Right atrium auricular region (tissue), 2 donors: ENCODE data around the gene MT1X. TPM values are rescaled to one million over a fixed set of nuclear protein-coding genes. Genes with fewer than 3 reads are reported as not detected.

ENCODE experiments used
- DNase-seq: peaks from one replicate; pipeline ENCODE4 v3.0.0-alpha.2; 2019; ENCODE audit warnings: low spot score
- H3K27ac ChIP-seq, 2 donors: fragments of 200-600 bp; sonication (generic); 1 replicate in 1 of 2; 2 replicates in 1 of 2; pipeline ENCODE4 v1.5.1; 2016 to 2019
- H3K27me3 ChIP-seq, 2 donors: fragments of 200-600 bp; sonication (generic); one replicate each; pipeline versions ENCODE4 v1.5.1 to v1.6.0; 2017 to 2019
- H3K36me3 ChIP-seq: fragments of 200-600 bp; sonication (generic); one replicate; pipeline ENCODE4 v1.5.1; 2016
- H3K4me1 ChIP-seq, 2 donors: fragments of 200-600 bp; sonication (generic); one replicate each; pipeline versions ENCODE4 v1.5.1 to v1.6.0; 2017 to 2019
- H3K4me3 ChIP-seq, 2 donors: fragments of 200-600 bp; sonication (generic); 1 replicate in 1 of 2; 2 replicates in 1 of 2; pipeline ENCODE4 v1.5.1; 2017 to 2019; ENCODE audit warnings: mild to moderate bottlenecking in 1 of 2, moderate library complexity in 1 of 2
- H3K9me3 ChIP-seq, 2 donors: fragments of 200-600 bp; sonication (generic); one replicate each; pipeline ENCODE4 v1.5.1; 2019
- total RNA-seq, 2 donors: library from RNA; depleted of rRNA; stranded (reverse); fragments of >200 nt; gene quantifications; one replicate each; pipeline ENCODE4 v1.1.0, GENCODE V29; 2016
- TF ChIP-seq, protein P1 (sequence below), 2 donors: fragments of 200-600 bp; sonication (generic); IDR thresholded peaks; one replicate each; pipeline ENCODE4 v1.5.1; 2019; ENCODE audit warnings: antibody characterized with exemption in 2 of 2

Gene MT1X
- total RNA-seq, 2 donors from 2014 or later: 193 to 287 TPM

DNA sequence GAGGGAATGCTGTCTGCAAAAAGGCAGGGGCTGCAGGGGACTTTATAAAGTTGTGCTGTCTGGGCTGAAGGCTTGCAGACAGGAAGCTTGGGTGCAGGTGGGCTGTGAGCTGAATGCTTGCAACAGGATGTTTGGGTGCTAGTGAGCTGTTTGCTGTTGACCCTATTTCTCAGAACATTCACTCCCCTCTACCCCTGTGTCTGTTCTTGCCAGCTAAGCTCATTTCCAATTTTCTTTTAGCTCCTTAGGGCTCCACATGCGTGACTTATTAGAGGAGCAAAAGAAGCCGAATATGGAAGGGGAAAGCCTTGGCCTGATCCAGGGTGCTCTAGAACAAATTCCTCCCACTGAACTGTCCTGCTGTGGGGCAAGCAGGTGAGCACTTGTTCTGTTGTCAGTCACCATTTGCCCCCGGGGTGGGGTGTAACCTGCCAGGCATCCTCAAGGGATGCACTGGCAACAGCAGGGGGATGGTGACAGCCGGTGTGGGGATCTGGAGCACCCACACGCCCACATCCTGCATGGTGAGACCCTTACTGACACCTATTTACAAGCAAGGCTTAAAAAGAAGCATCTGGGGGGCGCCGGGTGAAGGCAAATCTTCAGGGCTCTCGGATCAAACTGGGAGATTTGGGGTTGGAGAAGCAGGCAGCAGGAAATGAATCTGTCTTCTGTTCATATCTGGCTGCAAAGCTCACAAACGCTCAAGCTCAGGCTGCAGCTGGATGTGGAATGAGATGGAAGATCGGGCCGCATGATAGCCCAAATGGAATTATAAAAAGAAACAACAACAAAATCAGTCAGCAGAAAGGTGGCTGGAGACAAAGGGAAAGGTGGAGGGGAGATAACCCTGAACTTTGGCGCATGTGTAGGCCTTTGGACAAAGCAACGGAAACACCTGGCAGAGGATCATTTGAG is 26.5 kb downstream of the MT1X start:
- no peak overlapping the region for H3K27ac ChIP-seq

DNA sequence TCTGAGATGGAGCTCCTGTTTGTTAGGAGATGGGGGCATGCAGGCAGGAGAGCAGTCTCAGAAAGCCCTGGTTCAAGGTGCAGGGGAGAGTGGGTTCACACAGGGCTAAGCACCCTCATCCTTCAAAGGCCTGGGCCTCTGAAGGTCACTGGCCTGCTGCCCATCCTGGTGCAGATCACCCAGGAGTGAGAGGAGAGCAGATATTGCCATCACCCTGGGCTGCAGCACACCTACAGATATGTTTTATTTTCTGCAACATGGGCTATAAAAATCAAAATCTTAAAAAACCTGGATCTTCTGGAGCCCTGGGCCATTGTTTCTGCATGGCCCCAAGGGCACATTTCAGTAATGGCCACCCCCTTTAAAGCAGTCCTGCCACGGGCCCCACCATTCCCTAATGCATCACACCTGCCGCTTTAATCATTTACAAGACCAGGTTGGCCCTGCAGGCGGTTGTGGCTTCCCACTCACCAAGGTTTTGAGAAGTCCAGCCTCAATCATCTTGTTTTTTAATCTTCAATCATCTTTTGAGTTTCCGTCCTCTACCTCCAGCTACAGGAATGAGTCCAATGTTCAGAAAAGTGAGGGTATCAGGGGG is 27.3 kb downstream of the MT1X start:
- Histone ChIP-seq H3K4me3 (no peak overlapping the region), H3K4me1 (no peaks in the 10 kb centered on the region), H3K36me3 (no peaks in the 10 kb centered on the region), H3K27me3 (no peaks in the 10 kb centered on the region), H3K9me3 (no peaks in the 10 kb centered on the region), H3K27ac (no peak overlapping the region)
- no peak for DNase-seq
- TF ChIP-seq, protein P1, sequence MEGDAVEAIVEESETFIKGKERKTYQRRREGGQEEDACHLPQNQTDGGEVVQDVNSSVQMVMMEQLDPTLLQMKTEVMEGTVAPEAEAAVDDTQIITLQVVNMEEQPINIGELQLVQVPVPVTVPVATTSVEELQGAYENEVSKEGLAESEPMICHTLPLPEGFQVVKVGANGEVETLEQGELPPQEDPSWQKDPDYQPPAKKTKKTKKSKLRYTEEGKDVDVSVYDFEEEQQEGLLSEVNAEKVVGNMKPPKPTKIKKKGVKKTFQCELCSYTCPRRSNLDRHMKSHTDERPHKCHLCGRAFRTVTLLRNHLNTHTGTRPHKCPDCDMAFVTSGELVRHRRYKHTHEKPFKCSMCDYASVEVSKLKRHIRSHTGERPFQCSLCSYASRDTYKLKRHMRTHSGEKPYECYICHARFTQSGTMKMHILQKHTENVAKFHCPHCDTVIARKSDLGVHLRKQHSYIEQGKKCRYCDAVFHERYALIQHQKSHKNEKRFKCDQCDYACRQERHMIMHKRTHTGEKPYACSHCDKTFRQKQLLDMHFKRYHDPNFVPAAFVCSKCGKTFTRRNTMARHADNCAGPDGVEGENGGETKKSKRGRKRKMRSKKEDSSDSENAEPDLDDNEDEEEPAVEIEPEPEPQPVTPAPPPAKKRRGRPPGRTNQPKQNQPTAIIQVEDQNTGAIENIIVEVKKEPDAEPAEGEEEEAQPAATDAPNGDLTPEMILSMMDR (IDR thresholded peaks at IDR 0.05): no peak

More for the DNA sequence above, 26.5 kb downstream of the MT1X start:
- no peaks in the 10 kb centered on the region for H3K36me3 ChIP-seq
- no peak overlapping the region for H3K4me3 ChIP-seq
- DNase-seq: no peak
- TF ChIP-seq, protein P1 (IDR thresholded peaks at IDR 0.05): no peak
- no peaks in the 10 kb centered on the region for H3K9me3 ChIP-seq
- no peaks in the 10 kb centered on the region for H3K4me1 ChIP-seq
- H3K27me3 ChIP-seq: no peaks in the 10 kb centered on the region

DNA sequence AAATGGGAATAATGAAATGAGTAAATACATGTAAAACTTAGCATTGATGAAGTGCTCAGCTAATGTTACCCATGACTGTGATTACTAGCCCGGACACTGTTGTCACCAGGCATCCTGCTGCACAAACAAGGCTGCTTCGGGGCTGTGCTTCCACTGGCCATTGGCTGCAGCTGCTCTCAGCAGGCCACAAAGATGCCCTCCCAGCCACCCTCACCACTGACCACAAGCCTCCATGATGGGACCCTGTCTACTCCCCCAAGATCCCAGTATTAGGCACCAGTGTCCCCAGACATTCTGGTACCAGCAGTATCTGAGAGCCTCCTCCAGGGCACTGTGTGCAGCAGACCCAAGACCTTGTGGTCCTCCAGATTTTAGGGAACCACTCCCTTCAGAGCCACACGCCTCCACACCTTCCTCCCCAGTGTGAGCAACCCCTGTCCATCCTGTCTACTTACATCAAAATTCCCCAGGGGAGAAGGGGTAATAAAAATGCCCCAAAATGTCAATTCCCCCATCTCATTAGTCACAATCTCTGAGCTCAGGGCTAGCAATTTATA is 28.0 kb downstream of the MT1X start:
- H3K9me3 ChIP-seq: no peaks in the 10 kb centered on the region
- H3K27ac ChIP-seq: no peak overlapping the region
- no peak overlapping the region for H3K4me3 ChIP-seq
- no peaks in the 10 kb centered on the region for H3K36me3 ChIP-seq
- DNase-seq: no peak
- no peaks in the 10 kb centered on the region for H3K27me3 ChIP-seq
- TF ChIP-seq, protein P1 (IDR thresholded peaks at IDR 0.05): no peak
- no peaks in the 10 kb centered on the region for H3K4me1 ChIP-seq

DNA sequence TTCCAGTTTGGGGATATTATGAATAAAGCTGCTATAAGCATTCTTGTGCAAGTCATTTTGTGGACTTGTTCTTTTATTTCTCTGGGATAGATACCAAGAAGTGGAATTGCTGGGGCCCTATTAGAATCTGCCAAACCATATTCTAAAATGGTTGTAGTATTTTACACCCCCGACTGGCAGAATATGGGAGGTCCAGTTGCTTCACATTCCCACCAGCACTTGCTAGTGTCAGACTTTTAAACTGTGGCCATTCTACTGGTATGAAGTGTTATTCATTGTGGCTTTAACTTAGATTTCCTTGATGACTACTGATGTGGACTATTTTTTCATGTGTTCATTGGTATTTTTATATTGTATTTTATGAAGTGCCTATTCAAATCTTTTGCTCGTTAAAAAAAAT is 29.6 kb downstream of the MT1X start:
- no peak overlapping the region for H3K4me3 ChIP-seq
- H3K4me1 ChIP-seq: no peaks in the 10 kb centered on the region
- H3K27me3 ChIP-seq: no peaks in the 10 kb centered on the region
- TF ChIP-seq, protein P1 (IDR thresholded peaks at IDR 0.05): no peak
- DNase-seq: no peak
- H3K36me3 ChIP-seq: no peaks in the 10 kb centered on the region
- H3K9me3 ChIP-seq: no peaks in the 10 kb centered on the region
- no peak overlapping the region for H3K27ac ChIP-seq

DNA sequence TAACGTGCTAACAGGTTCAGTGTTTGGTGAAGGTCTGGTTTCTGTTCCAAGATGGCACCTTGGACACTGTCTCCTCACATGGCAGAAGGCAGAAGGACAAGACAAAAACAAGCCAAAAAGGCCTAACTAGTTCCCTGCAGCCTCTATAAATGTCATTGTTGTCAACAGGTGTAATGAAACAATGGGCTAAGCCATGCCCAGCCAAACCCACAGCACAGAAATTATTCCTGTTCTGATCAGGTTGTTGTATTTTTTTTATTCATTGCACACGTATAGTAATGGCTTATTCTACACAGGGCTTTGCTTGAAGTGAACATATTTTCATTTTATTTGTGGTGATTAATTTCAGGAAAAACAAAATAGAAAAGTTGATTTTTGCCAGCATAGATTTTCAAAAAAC is 31.5 kb downstream of the MT1X start:
- H3K9me3 ChIP-seq: no peaks in the 10 kb centered on the region
- no peaks in the 10 kb centered on the region for H3K36me3 ChIP-seq
- TF ChIP-seq, protein P1 (IDR thresholded peaks at IDR 0.05): no peak
- H3K4me1 ChIP-seq: no peaks in the 10 kb centered on the region
- no peaks in the 10 kb centered on the region for H3K27me3 ChIP-seq
- H3K27ac ChIP-seq: no peak overlapping the region
- no peak overlapping the region for H3K4me3 ChIP-seq
- no peak for DNase-seq
